ENCODE results near the gene FUT9. TPM values are rescaled to one million over a fixed set of nuclear protein-coding genes. Genes with fewer than 3 reads are reported as not detected.

Gene FUT9
- total RNA-seq, 4 donors from 2014 or later: not detected

DNA sequence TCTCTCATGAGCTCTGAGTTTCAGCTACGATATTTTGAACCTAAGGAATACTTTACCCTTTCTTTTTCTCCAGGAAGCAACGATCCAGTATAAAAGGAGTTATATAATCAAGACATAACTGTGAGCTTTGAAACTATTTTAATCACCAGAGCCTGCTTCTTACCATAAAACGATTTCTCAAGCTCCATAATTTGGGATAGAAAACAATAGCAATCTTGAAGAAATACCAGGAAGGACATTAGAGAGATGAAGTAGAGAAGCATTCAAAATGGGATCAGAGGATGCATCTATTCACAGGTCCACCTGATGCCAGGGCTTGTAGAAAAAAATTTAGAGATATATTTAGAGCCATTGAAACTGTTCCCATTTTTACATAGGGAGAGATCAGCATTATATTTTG, 135.9 kb downstream of the FUT9 start:
- Histone ChIP-seq H3K27ac (no peak overlapping the region), H3K36me3 (no peaks in the 10 kb centered on the region), H3K4me1 (no peaks in the 10 kb centered on the region), H3K9me3 (no peaks in the 10 kb centered on the region), H3K27me3 (no peaks in the 10 kb centered on the region), H3K4me3 (no peak overlapping the region)
- ATAC-seq (no peak), DNase-seq (no peak)
- TF ChIP-seq POLR2A (IDR thresholded peaks at IDR 0.05): no peak
- TF ChIP-seq, protein P1, sequence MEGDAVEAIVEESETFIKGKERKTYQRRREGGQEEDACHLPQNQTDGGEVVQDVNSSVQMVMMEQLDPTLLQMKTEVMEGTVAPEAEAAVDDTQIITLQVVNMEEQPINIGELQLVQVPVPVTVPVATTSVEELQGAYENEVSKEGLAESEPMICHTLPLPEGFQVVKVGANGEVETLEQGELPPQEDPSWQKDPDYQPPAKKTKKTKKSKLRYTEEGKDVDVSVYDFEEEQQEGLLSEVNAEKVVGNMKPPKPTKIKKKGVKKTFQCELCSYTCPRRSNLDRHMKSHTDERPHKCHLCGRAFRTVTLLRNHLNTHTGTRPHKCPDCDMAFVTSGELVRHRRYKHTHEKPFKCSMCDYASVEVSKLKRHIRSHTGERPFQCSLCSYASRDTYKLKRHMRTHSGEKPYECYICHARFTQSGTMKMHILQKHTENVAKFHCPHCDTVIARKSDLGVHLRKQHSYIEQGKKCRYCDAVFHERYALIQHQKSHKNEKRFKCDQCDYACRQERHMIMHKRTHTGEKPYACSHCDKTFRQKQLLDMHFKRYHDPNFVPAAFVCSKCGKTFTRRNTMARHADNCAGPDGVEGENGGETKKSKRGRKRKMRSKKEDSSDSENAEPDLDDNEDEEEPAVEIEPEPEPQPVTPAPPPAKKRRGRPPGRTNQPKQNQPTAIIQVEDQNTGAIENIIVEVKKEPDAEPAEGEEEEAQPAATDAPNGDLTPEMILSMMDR (IDR thresholded peaks at IDR 0.05 in 4 of 5, conservative IDR thresholded peaks at IDR 0.05 in 1 of 5): no peak
- intact Hi-C loops (cut with DNase I; ENCODE audit: low total_unique reads): no loop called here
- in situ Hi-C loops (cut with MboI; ENCODE audit: low sequenced_read_pairs in 4 of 4): no loop called here

DNA sequence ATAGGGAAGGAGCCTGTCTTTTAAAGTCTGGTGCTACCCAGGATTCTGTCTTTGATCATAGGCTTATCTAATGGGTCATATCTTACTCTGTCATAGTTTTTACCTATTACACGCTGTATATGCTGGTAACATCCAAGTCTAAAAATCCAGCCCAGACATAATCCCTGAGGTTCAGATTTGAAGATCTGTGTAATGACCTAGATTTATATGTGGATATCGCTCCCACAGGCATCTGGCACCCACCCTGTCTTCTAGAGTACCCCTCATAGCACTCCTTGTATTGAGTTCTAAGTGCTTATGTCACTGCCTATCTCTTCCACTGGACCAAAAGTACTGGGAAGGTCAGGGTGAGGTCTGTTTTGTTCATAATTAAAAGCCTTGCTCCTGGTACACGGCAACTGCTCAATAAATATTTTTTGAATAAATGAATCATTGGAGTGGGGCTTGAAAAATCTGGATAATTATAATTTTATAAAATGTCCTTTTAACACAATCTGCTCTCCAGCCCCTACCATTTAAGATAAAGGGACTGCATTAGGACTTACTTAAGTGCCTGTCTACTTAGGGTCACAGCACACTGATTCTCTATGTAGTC, 136.4 kb downstream of the FUT9 start:
- TF ChIP-seq POLR2A (IDR thresholded peaks at IDR 0.05): no peak
- TF ChIP-seq, protein P1 (IDR thresholded peaks at IDR 0.05 in 4 of 5, conservative IDR thresholded peaks at IDR 0.05 in 1 of 5): no peak
- DNase-seq: no peak
- Histone ChIP-seq H3K9me3 (no peaks in the 10 kb centered on the region), H3K27ac (no peak overlapping the region), H3K4me1 (no peaks in the 10 kb centered on the region), H3K36me3 (no peaks in the 10 kb centered on the region), H3K4me3 (no peak overlapping the region), H3K27me3 (no peaks in the 10 kb centered on the region)
- in situ Hi-C loops (cut with MboI; ENCODE audit: low sequenced_read_pairs in 4 of 4) (no loop called here), intact Hi-C loops (cut with DNase I; ENCODE audit: low total_unique reads) (no loop called here)
- ATAC-seq: no peak

GRCh38 chr6:96153775-96154174, 138.0 kb downstream of the FUT9 start:
- DNase-seq (no peak), ATAC-seq (no peak)
- TF ChIP-seq, protein P1 (IDR thresholded peaks at IDR 0.05 in 4 of 5, conservative IDR thresholded peaks at IDR 0.05 in 1 of 5): no peak
- TF ChIP-seq POLR2A (IDR thresholded peaks at IDR 0.05): no peak
- no peaks in the 10 kb centered on the region for H3K9me3 ChIP-seq
- H3K4me3 ChIP-seq: no peak overlapping the region
- intact Hi-C loops (cut with DNase I; ENCODE audit: low total_unique reads) (no loop called here), in situ Hi-C loops (cut with MboI; ENCODE audit: low sequenced_read_pairs in 4 of 4) (no loop called here)
- no peaks in the 10 kb centered on the region for H3K36me3 ChIP-seq
- H3K27ac ChIP-seq: no peak overlapping the region
- H3K4me1 ChIP-seq: no peaks in the 10 kb centered on the region
- H3K27me3 ChIP-seq: no peaks in the 10 kb centered on the region

- DNase-seq: no peak
- no peak for ATAC-seq
- H3K4me1 ChIP-seq: no peaks in the 10 kb centered on the region
- no peak for TF ChIP-seq POLR2A (IDR thresholded peaks at IDR 0.05)
- TF ChIP-seq, protein P1 (IDR thresholded peaks at IDR 0.05 in 4 of 5, conservative IDR thresholded peaks at IDR 0.05 in 1 of 5): no peak
- in situ Hi-C loops (cut with MboI; ENCODE audit: low sequenced_read_pairs in 4 of 4) (no loop called here), intact Hi-C loops (cut with DNase I; ENCODE audit: low total_unique reads) (no loop called here)
- H3K9me3 ChIP-seq: no peaks in the 10 kb centered on the region
- no peaks in the 10 kb centered on the region for H3K27me3 ChIP-seq
- no peak overlapping the region for H3K27ac ChIP-seq
- H3K4me3 ChIP-seq: no peak overlapping the region
- H3K36me3 ChIP-seq: no peaks in the 10 kb centered on the region
Observed at GRCh38 chr6:96156425-96156824, 140.7 kb downstream of the FUT9 start.

DNA sequence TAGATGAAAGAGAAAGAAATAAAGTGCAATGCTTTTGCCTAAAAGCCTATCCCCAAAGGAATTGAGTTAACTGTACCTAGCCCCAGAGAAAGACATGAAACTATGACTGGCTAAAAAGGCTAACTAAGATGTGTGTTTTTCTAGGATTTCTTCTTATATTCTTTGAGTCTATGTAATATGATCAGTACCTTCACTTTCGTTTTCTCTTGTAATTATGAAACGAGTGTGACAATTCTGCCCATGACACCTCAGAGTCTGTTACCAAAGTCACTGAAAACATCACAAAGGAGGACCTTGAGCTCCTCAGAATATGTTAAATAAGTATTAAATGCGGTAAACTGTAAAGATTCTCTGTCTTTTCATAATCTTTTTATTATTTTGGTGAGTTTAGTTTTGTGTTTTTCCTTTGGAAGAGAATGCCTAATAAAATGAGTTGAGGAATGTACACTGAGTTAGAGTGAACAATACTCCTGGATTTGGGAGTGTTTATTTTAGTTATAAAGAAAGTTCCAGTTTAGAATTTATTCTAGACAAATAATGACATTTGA, 141.3 kb downstream of the FUT9 start:
- in situ Hi-C loops (cut with MboI; ENCODE audit: low sequenced_read_pairs in 4 of 4) (no loop called here), intact Hi-C loops (cut with DNase I; ENCODE audit: low total_unique reads) (no loop called here)
- no peaks in the 10 kb centered on the region for H3K27me3 ChIP-seq
- DNase-seq: no peak
- no peak overlapping the region for H3K27ac ChIP-seq
- H3K4me3 ChIP-seq: no peak overlapping the region
- ATAC-seq: no peak
- no peaks in the 10 kb centered on the region for H3K9me3 ChIP-seq
- no peaks in the 10 kb centered on the region for H3K36me3 ChIP-seq
- TF ChIP-seq, protein P1 (IDR thresholded peaks at IDR 0.05 in 4 of 5, conservative IDR thresholded peaks at IDR 0.05 in 1 of 5): no peak
- TF ChIP-seq POLR2A (IDR thresholded peaks at IDR 0.05): no peak
- no peaks in the 10 kb centered on the region for H3K4me1 ChIP-seq

Measured in gastrocnemius medialis (tissue), 4 donors.